Measurements from ENCODE around the gene AIG1. TPM values are rescaled to one million over a fixed set of nuclear protein-coding genes. Genes with fewer than 3 reads are reported as not detected.

The AIG1 gene
- total and polyA plus RNA-seq, 2 of the 13 experiments (the other 11 are each of a cell fraction or from before 2014, with no cell fraction given): 115 to 197 TPM

DNA sequence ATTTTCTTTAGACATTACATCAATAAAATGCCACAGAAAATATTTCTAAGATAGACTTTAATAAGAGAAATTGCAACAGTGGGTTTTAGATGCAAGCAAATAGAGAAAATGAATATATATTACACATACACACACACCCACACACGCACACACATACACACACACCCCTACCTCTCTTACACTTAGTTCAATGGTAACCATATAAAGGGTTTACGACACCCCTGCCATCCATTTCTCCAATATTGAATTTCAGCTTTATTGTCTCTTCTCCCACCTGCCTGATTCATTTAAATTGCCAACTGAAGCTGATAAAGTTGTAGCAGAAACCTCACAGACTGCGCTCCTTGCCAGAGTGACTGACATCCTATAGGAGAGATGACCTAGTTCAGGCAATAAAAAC lies 235.2 kb downstream of the AIG1 start:
- CTCF ChIA-PET (ENCODE audit: low intra/inter-chr PET ratio, low total read pairs): no interaction called here

DNA sequence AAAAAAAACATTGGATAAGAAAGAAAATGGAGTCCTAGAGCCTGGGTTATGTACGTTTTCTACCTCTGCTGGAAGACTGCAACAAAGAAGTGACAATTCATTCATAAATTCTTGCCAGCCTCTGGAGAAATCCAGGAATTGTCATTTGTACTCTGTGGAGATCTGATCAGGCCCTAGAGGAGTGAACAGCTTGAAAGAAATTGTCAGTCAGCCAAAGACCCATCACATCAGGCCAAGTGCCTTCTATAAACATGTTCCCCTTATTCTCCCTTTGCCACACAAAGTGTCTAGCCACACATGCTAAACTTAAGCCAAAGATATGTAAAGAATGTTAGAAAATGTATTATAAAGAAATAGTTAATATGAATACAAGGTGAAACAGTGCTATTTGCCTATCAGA lies 237.4 kb downstream of the AIG1 start:
- CTCF ChIA-PET (ENCODE audit: low intra/inter-chr PET ratio, low total read pairs): no interaction called here
- H3K27me3 ChIP-seq (ENCODE audit: control insufficient read depth in 1 of 2, insufficient read depth in 2 of 2, low read length in 2 of 2): no peaks in the 10 kb centered on the region
- POLR2A ChIA-PET: no interaction called here
- H3K4me2 ChIP-seq (ENCODE audit: low read depth, low read length): no peak overlapping the region
- H3K27ac ChIP-seq (ENCODE audit: extremely low read length, insufficient read depth, low read length): no peak overlapping the region
- BruUV-seq (replicated peaks): no TSS peak
- H3K4me1 ChIP-seq (ENCODE audit: insufficient read depth, low read length): no peaks in the 10 kb centered on the region
- peaks cover 0 to 2% of the 10 kb centered on the region in 2 experiments; a peak in 1 of 5 replicates for H3K36me3 ChIP-seq (replicated peaks in 1 of 2; ENCODE audit: control insufficient read depth in 1 of 2, insufficient read depth in 2 of 2, low read length in 2 of 2)
- no peak overlapping the region for H2AFZ ChIP-seq (ENCODE audit: low read length)
- no peaks in the 10 kb centered on the region for H3K9me3 ChIP-seq (ENCODE audit: low read length)
- ATAC-seq (no peak), FAIRE-seq (no peak), DNase-seq (ENCODE audit: low spot score) (no peak)
- 89% methylated on average over 1 of the region's 1 CpG for WGBS (ENCODE audit: low lambda C conversion rate)
- intact Hi-C loops (cut with micrococcal nuclease; ENCODE audit: unreplicated experiment) (no loop called here), in situ Hi-C loops (cut with HindIII; ENCODE audit: extremely low pct_ligation_motif_present, low pct_unique_long_range_greater_than_20kb) (no loop called here)
- no peaks in the 10 kb centered on the region for H3K79me2 ChIP-seq (ENCODE audit: insufficient read depth, low read length)
- no peaks in the 10 kb centered on the region for H4K20me1 ChIP-seq (ENCODE audit: insufficient read depth, low read length)
- no peak overlapping the region for H3K4me3 ChIP-seq (replicated peaks in 1 of 3; ENCODE audit: insufficient read depth in 1 of 3, low read depth in 2 of 3, low read length in 3 of 3)
- H3K9ac ChIP-seq (ENCODE audit: insufficient read depth, low read depth, low read length): no peak overlapping the region
- TF ChIP-seq, protein P1, sequence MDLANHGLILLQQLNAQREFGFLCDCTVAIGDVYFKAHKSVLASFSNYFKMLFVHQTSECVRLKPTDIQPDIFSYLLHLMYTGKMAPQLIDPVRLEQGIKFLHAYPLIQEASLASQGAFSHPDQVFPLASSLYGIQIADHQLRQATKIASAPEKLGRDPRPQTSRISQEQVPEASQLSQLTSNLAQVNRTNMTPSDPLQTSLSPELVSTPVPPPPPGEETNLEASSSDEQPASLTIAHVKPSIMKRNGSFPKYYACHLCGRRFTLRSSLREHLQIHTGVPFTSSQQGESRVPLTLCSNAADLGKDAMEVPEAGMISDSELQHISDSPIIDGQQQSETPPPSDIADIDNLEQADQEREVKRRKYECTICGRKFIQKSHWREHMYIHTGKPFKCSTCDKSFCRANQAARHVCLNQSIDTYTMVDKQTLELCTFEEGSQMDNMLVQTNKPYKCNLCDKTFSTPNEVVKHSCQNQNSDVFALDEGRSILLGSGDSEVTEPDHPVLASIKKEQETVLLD (CRISPR knock-in tag; IDR thresholded peaks at IDR 0.05; ENCODE audit: low read depth): no peak
- TF ChIP-seq DR1 (CRISPR knock-in tag; IDR thresholded peaks at IDR 0.05): no peak
- no peak for TF ChIP-seq ZNF670 (CRISPR knock-in tag; IDR thresholded peaks at IDR 0.05; ENCODE audit: borderline replicate concordance)
- no peak for TF ChIP-seq SATB2 (CRISPR knock-in tag; IDR thresholded peaks at IDR 0.05)
- TF ChIP-seq NR3C1 (CRISPR knock-in tag; IDR thresholded peaks at IDR 0.05): no peak
- no peak for TF ChIP-seq HNRNPUL1 (IDR thresholded peaks at IDR 0.05; ENCODE audit: low read depth, low read length)
- TF ChIP-seq RAD51 (IDR thresholded peaks at IDR 0.05; ENCODE audit: borderline replicate concordance): no peak
- TF ChIP-seq SOX13 (IDR thresholded peaks at IDR 0.05): no peak
- no peak for TF ChIP-seq SOX13 (CRISPR knock-in tag; conservative IDR thresholded peaks at IDR 0.05 in 1 of 2, IDR thresholded peaks at IDR 0.05 in 1 of 2)

More for the DNA sequence above, 235.2 kb downstream of the AIG1 start:
- Histone ChIP-seq H3K4me3 (replicated peaks in 1 of 3; ENCODE audit: insufficient read depth in 1 of 3, low read depth in 2 of 3, low read length in 3 of 3) (no peak overlapping the region), H3K4me1 (ENCODE audit: insufficient read depth, low read length) (no peaks in the 10 kb centered on the region), H3K36me3 (replicated peaks in 1 of 2; ENCODE audit: control insufficient read depth in 1 of 2, insufficient read depth in 2 of 2, low read length in 2 of 2) (no peaks in the 10 kb centered on the region), H2AFZ (ENCODE audit: low read length) (no peak overlapping the region), H3K27me3 (ENCODE audit: control insufficient read depth in 1 of 2, insufficient read depth in 2 of 2, low read length in 2 of 2) (no peaks in the 10 kb centered on the region), H3K9ac (ENCODE audit: insufficient read depth, low read depth, low read length) (no peak overlapping the region), H3K9me3 (ENCODE audit: low read length) (no peaks in the 10 kb centered on the region), H3K4me2 (ENCODE audit: low read depth, low read length) (no peak overlapping the region), H3K27ac (ENCODE audit: extremely low read length, insufficient read depth, low read length) (no peak overlapping the region), H3K79me2 (ENCODE audit: insufficient read depth, low read length) (no peaks in the 10 kb centered on the region), H4K20me1 (ENCODE audit: insufficient read depth, low read length) (no peaks in the 10 kb centered on the region)
- TF ChIP-seq, protein P2, sequence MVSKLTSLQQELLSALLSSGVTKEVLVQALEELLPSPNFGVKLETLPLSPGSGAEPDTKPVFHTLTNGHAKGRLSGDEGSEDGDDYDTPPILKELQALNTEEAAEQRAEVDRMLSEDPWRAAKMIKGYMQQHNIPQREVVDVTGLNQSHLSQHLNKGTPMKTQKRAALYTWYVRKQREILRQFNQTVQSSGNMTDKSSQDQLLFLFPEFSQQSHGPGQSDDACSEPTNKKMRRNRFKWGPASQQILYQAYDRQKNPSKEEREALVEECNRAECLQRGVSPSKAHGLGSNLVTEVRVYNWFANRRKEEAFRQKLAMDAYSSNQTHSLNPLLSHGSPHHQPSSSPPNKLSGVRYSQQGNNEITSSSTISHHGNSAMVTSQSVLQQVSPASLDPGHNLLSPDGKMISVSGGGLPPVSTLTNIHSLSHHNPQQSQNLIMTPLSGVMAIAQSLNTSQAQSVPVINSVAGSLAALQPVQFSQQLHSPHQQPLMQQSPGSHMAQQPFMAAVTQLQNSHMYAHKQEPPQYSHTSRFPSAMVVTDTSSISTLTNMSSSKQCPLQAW (CRISPR knock-in tag; IDR thresholded peaks at IDR 0.05): no peak
- TF ChIP-seq ZNF136 (CRISPR knock-in tag; IDR thresholded peaks at IDR 0.05; ENCODE audit: low read depth): no peak
- no peak for TF ChIP-seq ZNF101 (CRISPR knock-in tag; IDR thresholded peaks at IDR 0.05; ENCODE audit: borderline replicate concordance, low read depth)
- no peak for TF ChIP-seq ZSCAN20 (CRISPR knock-in tag; IDR thresholded peaks at IDR 0.05; ENCODE audit: borderline replicate concordance)
- no peak for TF ChIP-seq ZNF34 (CRISPR knock-in tag; IDR thresholded peaks at IDR 0.05; ENCODE audit: borderline replicate concordance)
- WGBS (ENCODE audit: low lambda C conversion rate): 99% methylated on average over 3 of the region's 3 CpGs
- FAIRE-seq: no peak
- BruUV-seq (replicated peaks): no TSS peak
- POLR2A ChIA-PET: no interaction called here
- DNase-seq (ENCODE audit: low spot score): no peak
- no peak for ATAC-seq
- intact Hi-C loops (cut with micrococcal nuclease; ENCODE audit: unreplicated experiment): no loop called here
- in situ Hi-C loops (cut with HindIII; ENCODE audit: extremely low pct_ligation_motif_present, low pct_unique_long_range_greater_than_20kb): no loop called here

Measured in HepG2 (cell line).